OCI-LY7 (cell line): Measurements from ENCODE around the gene FAM168B. TPM values are rescaled to one million over a fixed set of nuclear protein-coding genes. Genes with fewer than 3 reads are reported as not detected.

Experiments
- BruUV-seq: library from RNA; stranded (reverse); fragments of 400-500 nt; replicated peaks from 2 replicates; lab custom pipeline; 2021; lab: Mats Ljungman, UMichigan
- CTCF ChIA-PET: fragments of 300-600 bp; sonication (Branson Sonifier 250); formaldehyde crosslinking; loops from one replicate; lab custom pipeline; 2022; ENCODE audit warnings: antibody characterized with exemption; ENCODE audit not compliant: unreplicated experiment; lab: Charles Lee
- POLR2A ChIA-PET: fragments of 300-600 bp; sonication (Branson Sonifier 250); formaldehyde crosslinking; loops from one replicate; lab custom pipeline; 2022; ENCODE audit warnings: antibody characterized with exemption; lab: Charles Lee
- DNase-seq: peaks from one replicate; pipeline ENCODE4 v3.0.0-alpha.2; 2015; ENCODE audit warnings: low spot score
- H2AFZ ChIP-seq: fragments of 200-600 bp; sonication (generic), shearing (Covaris generic); 2 replicates; pipeline ENCODE4 v1.6.1; 2014; ENCODE audit warnings: mild to moderate bottlenecking, antibody characterized with exemption, low read length, moderate library complexity
- H3K27ac ChIP-seq: fragments of 200-600 bp; sonication (generic); 2 replicates; pipeline ENCODE4 v1.5.1; 2014; ENCODE audit warnings: mixed run types, low read depth, mild to moderate bottlenecking, moderate library complexity, low read length, inconsistent platforms; ENCODE audit not compliant: poor library complexity, severe bottlenecking
- H3K36me3 ChIP-seq: fragments of 200-600 bp; sonication (generic); 2 replicates; pipeline ENCODE4 v1.6.1; 2014; ENCODE audit warnings: mild to moderate bottlenecking, antibody characterized with exemption, low read length, moderate library complexity, mixed read lengths; ENCODE audit not compliant: insufficient read depth
- H3K4me1 ChIP-seq: fragments of 200-600 bp; sonication (generic); 2 replicates; pipeline ENCODE4 v1.5.1; 2014; ENCODE audit warnings: mild to moderate bottlenecking, low read length; ENCODE audit not compliant: insufficient read depth, poor library complexity, severe bottlenecking
- H3K4me2 ChIP-seq: fragments of 200-600 bp; sonication (generic); 2 replicates; pipeline ENCODE4 v1.6.1; 2014; ENCODE audit warnings: mild to moderate bottlenecking, low read length
- H3K4me3 ChIP-seq: fragments of 200-600 bp; sonication (generic); 2 replicates; pipeline ENCODE4 v1.5.1; 2014; ENCODE audit warnings: mild to moderate bottlenecking, low read depth, low read length; ENCODE audit not compliant: poor library complexity, severe bottlenecking
- H3K79me2 ChIP-seq: fragments of 200-600 bp; sonication (generic); 2 replicates; pipeline ENCODE4 v1.6.1; 2016; ENCODE audit warnings: low read depth, mild to moderate bottlenecking, low read length, moderate library complexity, mixed read lengths; ENCODE audit not compliant: insufficient read depth
- H3K9me2 ChIP-seq: fragments of 200-600 bp; sonication (generic); 2 replicates; pipeline ENCODE4 v1.6.1; 2016; ENCODE audit warnings: mild to moderate bottlenecking, low read length, mixed read lengths; ENCODE audit not compliant: insufficient read depth
- H3K9me3 ChIP-seq: fragments of 200-600 bp; sonication (generic); 2 replicates; pipeline ENCODE4 v1.6.1; 2014; ENCODE audit warnings: mild to moderate bottlenecking, mixed run types, low read length, mixed read lengths
- H4K20me1 ChIP-seq: fragments of 200-600 bp; sonication (generic); 2 replicates; pipeline ENCODE4 v1.6.1; 2014; ENCODE audit warnings: mild to moderate bottlenecking, antibody characterized with exemption, low read length, moderate library complexity, mixed read lengths; ENCODE audit not compliant: insufficient read depth
- CTCF ChIP-seq: fragments of 200-600 bp; sonication (generic); conservative IDR thresholded peaks from 2 replicates; pipeline ENCODE4 v1.5.1; 2014; ENCODE audit warnings: mild to moderate bottlenecking, antibody characterized with exemption, low read length, moderate library complexity, mixed read lengths
- EZH2phosphoT487 ChIP-seq: fragments of 200-600 bp; sonication (generic); IDR thresholded peaks from 2 replicates; pipeline ENCODE4 v1.6.1; 2018; ENCODE audit warnings: low read depth, borderline replicate concordance, mild to moderate bottlenecking, mixed run types, antibody characterized with exemption, low read length, moderate library complexity, mixed read lengths
- intact Hi-C: fragments of 100-400 bp; cut with micrococcal nuclease; formaldehyde crosslinking; loops from one replicate; pipeline ENCODE4 v1.10.0; 2022; ENCODE audit not compliant: unreplicated experiment
- total RNA-seq, 2 experiments: library from RNA; depleted of rRNA in 1 of 2; stranded (reverse); fragments of >200 nt in 1 of 2; shearing (Covaris generic) in 1 of 2; gene quantifications; 2 replicates each; pipeline ENCODE4 v1.2.3, GENCODE V29; 2014 to 2022

The FAM168B gene
- total RNA-seq, 2 experiments from 2014 or later: 53.6 to 85.3 TPM

- no peak overlapping the region for H3K4me2 ChIP-seq
- intact Hi-C loops: no loop called here
- H3K4me3 ChIP-seq: no peak overlapping the region
- no peak overlapping the region for H2AFZ ChIP-seq
- no TSS peak for BruUV-seq
- no peak for DNase-seq
- H3K4me1 ChIP-seq: no peaks in the 10 kb centered on the region
- H3K36me3 ChIP-seq: peaks cover 87% of the 10 kb centered on the region
- ChIA-PET CTCF (no interaction called here), POLR2A (interaction anchor here (0.6 to 0.7 kb wide), 3 partner anchors 8 to 275 kb away, joined by 4 to 6 read pairs (median 4); no protein-coding TSS in a partner anchor)
- H3K79me2 ChIP-seq: peaks cover 3% of the 10 kb centered on the region; the same call in 1 of the 2 replicates
- H3K9me2 ChIP-seq: no peaks in the 10 kb centered on the region
- H4K20me1 ChIP-seq: no peaks in the 10 kb centered on the region
- no peaks in the 10 kb centered on the region for H3K9me3 ChIP-seq
- TF ChIP-seq CTCF (no peak), EZH2phosphoT487 (no peak)
- no peak overlapping the region for H3K27ac ChIP-seq
These were observed 32.0 kb upstream of the FAM168B start for GRCh38 chr2:131125195-131125757.

GRCh38 chr2:131123192-131123591 lies 29.9 kb upstream of the FAM168B start:
- CTCF ChIA-PET: no interaction called here
- no peak overlapping the region for H2AFZ ChIP-seq
- H4K20me1 ChIP-seq: no peaks in the 10 kb centered on the region
- no peak for TF ChIP-seq EZH2phosphoT487
- no peak for TF ChIP-seq CTCF
- H3K27ac ChIP-seq: no peak overlapping the region
- H3K4me2 ChIP-seq: no peak overlapping the region
- H3K4me1 ChIP-seq: peaks cover 3% of the 10 kb centered on the region
- H3K36me3 ChIP-seq: peaks cover 73% of the 10 kb centered on the region
- H3K79me2 ChIP-seq: peaks cover 21% of the 10 kb centered on the region
- POLR2A ChIA-PET: interaction anchor here (1.1 to 1.4 kb wide), 2 partner anchors 11 to 15 kb away, joined by 3 read pairs; no protein-coding TSS in a partner anchor
- no TSS peak for BruUV-seq
- H3K9me2 ChIP-seq: no peaks in the 10 kb centered on the region
- no peak overlapping the region for H3K4me3 ChIP-seq
- no peaks in the 10 kb centered on the region for H3K9me3 ChIP-seq
- intact Hi-C loops: no loop called here
- no peak for DNase-seq

- Histone ChIP-seq H3K36me3 (peaks cover 73% of the 10 kb centered on the region), H3K27ac (no peak overlapping the region), H3K9me2 (no peaks in the 10 kb centered on the region), H2AFZ (no peak overlapping the region), H3K9me3 (no peaks in the 10 kb centered on the region), H3K4me1 (peaks cover 3% of the 10 kb centered on the region), H4K20me1 (no peaks in the 10 kb centered on the region), H3K4me2 (no peak overlapping the region), H3K79me2 (peaks cover 28% of the 10 kb centered on the region), H3K4me3 (no peak overlapping the region)
- ChIA-PET POLR2A (interaction anchor here (0.6 to 1.4 kb wide), 4 partner anchors 11 to 372 kb away, joined by 3 to 4 read pairs (median 4); no protein-coding TSS in a partner anchor), CTCF (no interaction called here)
- no TSS peak for BruUV-seq
- no peak for DNase-seq
- TF ChIP-seq CTCF (no peak), EZH2phosphoT487 (no peak)
- intact Hi-C loops: no loop called here
These were observed 29.2 kb upstream of the FAM168B start for GRCh38 chr2:131122496-131122895.
